ENCODE measurements around the gene ATP5F1E.

ATP5F1E gene
- total RNA-seq = 120 to 302 (median 216) reads per million in 17 experiments

DNA sequence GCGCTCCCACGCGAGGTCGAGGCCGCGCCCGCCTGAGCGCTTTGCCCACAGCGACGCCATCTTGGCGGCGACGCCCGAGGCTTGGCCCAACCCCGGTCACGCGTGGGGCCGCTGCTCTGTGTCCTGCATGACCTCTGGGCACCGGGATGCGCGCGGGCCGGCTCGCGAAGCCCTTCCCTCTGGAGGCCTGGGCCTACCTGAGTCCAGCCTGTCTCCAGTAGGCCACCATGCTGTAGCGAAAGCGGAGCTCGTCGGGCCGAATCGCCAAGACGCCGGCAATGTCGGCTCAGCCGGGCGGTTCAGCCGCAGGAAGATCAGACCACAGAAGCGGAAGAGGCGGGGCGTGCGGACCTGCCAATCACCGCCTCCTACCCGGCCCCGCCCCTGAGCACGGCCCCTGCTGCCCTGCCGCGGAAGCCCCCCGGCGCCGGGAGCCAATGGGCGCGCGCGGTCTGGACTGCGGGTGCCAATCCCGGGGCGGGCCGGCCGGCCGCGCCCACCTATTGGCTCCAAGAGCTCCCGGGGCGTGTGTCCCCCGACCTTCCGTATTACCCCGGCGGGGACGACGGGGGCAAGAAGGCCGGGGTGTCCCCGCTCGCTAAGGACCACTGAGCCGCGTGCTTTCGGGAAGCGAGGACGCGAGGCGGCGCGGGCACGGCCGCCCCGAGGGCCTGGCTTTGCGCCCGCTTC is at the start of gene ATP5F1E:
Gene ATP5F1E, minus strand, starts transcription at position 313 of the 690 bp plus-strand sequence. Its CDS starts 84 bp downstream, at position 229.
- DNase-seq = peak; percentile 97 to 99 (median 98)

DNA sequence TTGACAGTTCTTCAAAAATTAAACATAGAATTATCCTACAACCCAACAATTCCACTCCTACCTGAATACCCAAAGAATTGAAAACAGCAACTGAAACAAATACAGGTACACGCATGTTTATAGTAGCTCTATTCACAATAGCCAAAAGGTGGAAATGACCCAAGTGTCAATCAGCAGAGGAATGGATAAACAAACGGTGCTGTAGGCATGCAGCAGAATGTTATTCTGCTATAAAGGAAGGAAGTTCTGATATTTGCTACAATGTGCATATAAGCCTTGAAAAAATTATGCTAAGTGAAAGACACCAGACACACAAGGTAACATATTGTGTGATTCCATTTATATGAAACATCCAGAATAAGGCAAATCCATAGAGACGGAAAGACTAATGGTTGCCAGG is 48.9 kb upstream of the ATP5F1E start:
- DNase-seq = no peak

- DNase-seq = peak in 2 of 4 experiments; percentile 19 to 29
Observed at GRCh38 chr20:59078231-59078630, 46.1 kb upstream of the ATP5F1E start.

DNA sequence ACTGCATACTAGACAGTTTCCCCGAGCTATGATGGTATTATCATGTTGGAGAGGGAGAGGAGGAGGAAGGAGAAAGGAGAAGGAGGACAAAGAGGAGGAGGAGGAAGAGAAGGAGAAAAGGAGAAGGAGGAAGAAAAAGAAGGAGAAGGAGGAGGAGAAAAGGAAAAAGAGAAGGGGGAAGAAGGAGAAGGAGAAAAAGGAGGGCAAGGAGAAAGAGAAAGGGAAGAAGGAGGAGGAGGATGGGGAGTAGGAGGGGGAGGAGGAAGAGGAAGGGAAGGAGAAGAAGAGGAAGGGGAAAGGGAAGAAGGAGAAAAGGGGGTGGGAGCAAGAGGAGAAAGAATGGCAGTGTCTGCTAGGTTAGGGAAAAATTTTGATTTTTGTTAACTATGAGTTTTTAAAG is 45.6 kb upstream of the ATP5F1E start:
- no peak for DNase-seq

GRCh38 chr20:59075934-59076508 is 43.9 kb upstream of the ATP5F1E start:
- no peak for DNase-seq

- DNase-seq = no peak
Observed at GRCh38 chr20:59074456-59074855, 42.3 kb upstream of the ATP5F1E start.

DNA sequence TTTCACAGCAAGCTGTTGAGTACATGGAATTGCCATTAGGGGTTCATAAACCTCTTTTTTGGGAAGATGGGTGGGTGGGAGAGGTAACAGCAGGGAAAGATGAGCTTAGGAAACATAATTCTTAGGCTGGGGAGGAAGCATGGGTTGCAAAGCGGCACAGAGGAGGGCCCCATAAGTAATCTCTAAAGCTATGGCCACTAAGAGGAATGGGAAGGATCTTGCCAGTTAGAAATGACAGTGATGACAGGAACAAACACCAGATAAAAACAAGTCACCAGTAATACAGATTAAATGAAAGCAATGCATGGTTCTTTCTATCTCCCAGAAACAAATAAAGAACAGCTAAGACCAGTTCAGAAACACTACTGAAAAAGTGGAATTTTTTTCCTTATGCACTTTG is 41.4 kb upstream of the ATP5F1E start:
- DNase-seq = no peak

DNA sequence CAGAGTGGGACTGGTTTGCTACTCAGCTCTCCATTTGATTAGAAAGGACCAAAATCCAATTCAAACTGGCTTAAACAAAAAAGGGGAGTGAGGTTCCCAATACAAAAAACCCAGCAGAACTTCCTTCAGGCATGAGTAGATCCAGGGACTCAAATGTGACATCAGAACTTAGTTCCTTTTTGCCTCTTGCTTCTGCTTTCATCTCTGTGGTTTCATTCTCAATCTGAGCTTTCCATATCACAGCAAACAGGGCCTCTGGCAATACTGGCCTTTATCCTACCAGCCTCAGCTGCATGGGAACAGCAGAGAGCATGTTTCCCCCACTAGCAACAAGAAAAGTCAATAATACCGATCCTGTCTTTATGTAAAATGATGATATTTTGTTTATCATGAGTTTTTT is 39.1 kb upstream of the ATP5F1E start:
- peak; percentile 54 to 82 (median 72) for DNase-seq

DNA sequence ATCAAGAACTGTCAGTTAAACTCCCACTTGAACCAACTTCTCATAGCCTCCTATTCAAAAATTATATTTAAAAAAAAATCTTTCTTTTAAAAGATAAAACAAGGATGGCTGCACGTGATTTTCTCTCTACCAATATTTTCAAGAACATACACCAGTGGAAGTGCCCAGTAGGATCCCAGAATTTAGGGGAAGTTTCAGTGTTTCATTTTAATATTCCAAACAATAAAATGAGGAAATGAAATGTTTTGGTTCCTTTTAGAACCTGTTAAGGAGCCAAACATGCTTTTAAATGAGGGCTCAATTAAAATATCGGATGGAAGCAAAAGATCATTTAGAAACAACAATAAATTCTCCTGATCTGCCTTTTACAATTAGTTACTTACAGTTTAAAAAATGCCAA is 36.9 kb upstream of the ATP5F1E start:
- peak in 2 of 4 experiments; percentile 58 to 61 for DNase-seq

- no peak for DNase-seq
Observed at GRCh38 chr20:59068534-59068933, 36.4 kb upstream of the ATP5F1E start.

GRCh38 chr20:59064214-59064722 is 32.1 kb upstream of the ATP5F1E start:
- DNase-seq = no peak

DNA sequence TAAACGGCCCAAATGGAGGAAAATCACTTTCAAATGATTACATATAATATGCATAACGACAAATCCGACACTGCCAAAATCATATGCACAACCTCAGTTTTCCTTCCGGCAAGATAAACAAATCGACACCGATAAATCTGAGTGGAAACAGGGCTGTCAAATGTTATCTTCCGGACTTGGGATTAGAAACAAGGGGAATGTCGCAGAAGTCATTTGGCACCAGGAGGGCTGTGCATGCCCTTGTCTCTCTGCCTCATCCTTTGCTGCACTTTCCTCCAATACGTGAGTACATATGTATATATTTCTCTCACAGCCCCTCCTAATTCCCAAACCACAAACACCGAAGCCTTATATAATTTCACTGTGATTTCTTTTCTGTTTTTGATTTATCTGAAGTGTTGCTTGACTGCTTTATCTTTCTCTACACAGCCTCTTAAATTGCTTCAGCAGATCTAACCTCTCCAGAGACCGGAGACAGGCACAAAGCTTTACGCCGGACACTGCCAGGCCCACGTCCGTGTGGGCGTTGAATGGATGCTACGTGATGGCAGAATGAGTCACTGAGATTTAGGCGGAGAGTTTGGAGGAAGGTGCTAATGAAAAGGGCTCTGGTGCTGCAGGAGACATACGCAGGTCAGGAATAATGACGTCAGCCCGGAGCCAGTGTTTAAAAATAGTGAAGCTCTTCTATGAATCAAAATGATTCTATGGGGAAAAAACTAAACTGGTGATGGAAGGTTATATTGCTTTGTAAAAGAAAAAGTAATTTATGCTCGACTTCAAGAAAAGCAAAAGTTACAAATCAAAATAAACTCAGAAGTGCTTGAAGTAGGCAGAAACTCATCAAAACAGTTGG is 31.5 kb upstream of the ATP5F1E start:
- no peak for DNase-seq

- DNase-seq = no peak
Observed at GRCh38 chr20:59062081-59062480, 29.9 kb upstream of the ATP5F1E start.

- peak; percentile 14 to 59 (median 42) for DNase-seq
Observed at GRCh38 chr20:59055302-59055701, 23.2 kb upstream of the ATP5F1E start.

DNA sequence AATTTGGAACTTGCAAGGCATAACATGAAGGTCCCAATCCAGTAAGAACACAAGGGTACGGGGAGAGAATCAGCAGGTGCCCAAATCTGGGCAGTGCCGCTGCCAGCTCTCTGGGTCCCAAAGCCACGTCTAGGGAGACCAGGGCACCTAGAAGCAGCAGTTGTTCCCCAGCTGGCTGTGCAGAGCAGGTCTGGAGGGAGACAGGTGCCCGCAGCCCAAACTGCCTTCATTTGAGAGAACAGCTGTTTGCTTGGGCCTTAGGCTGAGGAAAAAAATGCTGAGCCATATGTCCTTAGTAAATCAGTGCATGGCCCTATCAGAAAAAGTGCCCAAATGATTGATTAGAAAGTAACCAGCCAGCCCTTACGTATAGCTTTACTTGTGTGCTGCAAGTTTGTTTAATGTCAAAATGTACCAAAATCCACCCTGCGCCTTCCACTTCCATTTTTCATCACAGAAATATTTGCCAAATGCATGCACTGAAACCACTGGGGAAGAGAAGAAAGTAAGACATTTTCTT is 19.6 kb upstream of the ATP5F1E start:
- no peak for DNase-seq

GRCh38 chr20:59050437-59050836 is 18.3 kb upstream of the ATP5F1E start:
- DNase-seq = no peak

DNA sequence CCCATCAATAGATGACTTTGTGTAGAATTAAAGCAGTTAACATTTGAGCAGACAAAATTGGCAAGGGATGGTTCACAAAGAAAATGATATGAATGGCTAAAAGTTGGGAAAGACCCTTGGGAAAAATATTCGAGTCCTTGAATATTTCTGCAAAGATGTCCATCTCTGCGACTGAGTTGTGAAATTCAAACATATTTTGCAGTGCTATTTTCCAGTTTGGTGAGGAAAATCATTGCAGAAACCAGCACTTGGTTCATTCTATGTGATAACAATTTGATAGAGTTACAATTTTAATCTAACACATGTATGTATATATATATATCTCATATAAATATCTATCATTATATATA is 16.5 kb upstream of the ATP5F1E start:
- no peak for DNase-seq

DNA sequence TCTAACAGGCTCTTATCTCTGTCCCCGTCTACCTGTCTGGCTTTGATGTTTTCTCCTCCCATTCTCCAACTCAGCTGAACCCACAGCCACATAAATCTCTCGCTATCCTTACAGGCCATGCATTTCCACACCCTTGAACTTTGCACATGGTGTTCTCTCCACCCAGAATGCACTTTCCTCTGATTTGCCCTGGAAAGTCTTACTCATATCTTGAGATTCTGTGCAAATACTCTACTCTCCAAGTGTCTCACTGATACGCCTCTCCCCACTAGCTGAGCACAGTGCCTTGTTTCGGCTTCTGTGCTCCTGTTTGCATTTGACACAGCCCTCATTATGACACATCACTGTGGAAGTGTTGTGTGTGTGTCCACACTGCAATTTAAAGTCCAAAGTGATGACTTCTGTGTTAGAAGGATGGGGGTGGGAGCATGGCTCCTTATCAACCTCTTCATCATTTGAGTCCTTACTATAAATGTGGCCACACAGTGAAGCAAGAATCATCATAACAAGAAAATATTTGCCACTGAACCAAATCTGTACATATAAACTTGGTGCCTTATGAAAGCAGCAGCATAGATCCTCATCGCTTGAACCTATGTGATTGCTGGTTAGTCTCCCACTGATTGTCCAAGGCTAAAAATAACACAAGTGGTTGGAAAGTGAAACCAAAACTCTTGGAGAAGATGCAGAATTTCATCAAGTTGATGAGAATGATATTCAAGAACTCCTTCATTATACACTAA is 16.0 kb upstream of the ATP5F1E start:
- peak in 1 of 4 experiments; percentile 14 for DNase-seq

- DNase-seq = no peak
Observed at GRCh38 chr20:59046862-59047261, 14.7 kb upstream of the ATP5F1E start.

- DNase-seq = no peak
Observed at GRCh38 chr20:59044796-59045195, 12.7 kb upstream of the ATP5F1E start.

GRCh38 chr20:59044295-59044694 is 12.2 kb upstream of the ATP5F1E start:
- DNase-seq = no peak

DNA sequence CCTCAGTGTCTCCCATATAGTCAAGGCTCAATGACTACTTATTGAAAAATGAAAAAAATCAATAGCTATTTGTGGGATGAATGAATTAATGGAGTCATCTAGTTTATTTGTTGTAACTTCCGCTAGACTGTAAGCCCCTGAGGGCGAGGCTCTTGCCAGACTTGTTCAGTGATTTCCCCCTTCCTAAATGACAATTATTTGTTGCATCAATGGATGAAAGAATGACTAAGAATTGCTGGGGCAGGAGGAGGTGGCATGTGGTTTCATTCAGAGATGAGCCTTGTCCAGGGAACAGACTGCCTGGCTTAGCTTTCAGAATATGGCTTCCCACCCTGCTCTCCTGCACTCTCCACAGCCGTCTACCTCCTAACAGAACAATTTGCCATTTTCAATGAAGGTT is 11.6 kb upstream of the ATP5F1E start:
- peak in 1 of 4 experiments; percentile 34 for DNase-seq

Measured in suppressor macrophage (primary cell).